ENCODE measurements around the gene IL32.

- TF ChIP-seq EZH2phosphoT487 (IDR thresholded peaks at IDR 0.05; ENCODE audit: unreplicated experiment) (no peak), EZH2 (IDR thresholded peaks at IDR 0.05; ENCODE audit: low read depth, unreplicated experiment) (no peak), CTCF (conservative IDR thresholded peaks at IDR 0.05; ENCODE audit: low read depth in 2 of 2) (0 out of 4 replicates have a peak, but pooled peaks of 1 of the 2 experiments have one; percentile 3), POLR2AphosphoS5 (IDR thresholded peaks at IDR 0.05; ENCODE audit: low read depth) (peak; percentile 85), REST (IDR thresholded peaks at IDR 0.05; ENCODE audit: unreplicated experiment) (peak; percentile 7), CREB1 (CRISPR knock-in tag; IDR thresholded peaks at IDR 0.05; ENCODE audit: low read depth) (0 out of 2 replicates have a peak, but pooled peaks have one; percentile 22), NANOG (IDR thresholded peaks at IDR 0.05; ENCODE audit: borderline replicate concordance) (no peak), JUNB (IDR thresholded peaks at IDR 0.05; ENCODE audit: unreplicated experiment) (no peak)
- TF ChIP-seq, protein P1, sequence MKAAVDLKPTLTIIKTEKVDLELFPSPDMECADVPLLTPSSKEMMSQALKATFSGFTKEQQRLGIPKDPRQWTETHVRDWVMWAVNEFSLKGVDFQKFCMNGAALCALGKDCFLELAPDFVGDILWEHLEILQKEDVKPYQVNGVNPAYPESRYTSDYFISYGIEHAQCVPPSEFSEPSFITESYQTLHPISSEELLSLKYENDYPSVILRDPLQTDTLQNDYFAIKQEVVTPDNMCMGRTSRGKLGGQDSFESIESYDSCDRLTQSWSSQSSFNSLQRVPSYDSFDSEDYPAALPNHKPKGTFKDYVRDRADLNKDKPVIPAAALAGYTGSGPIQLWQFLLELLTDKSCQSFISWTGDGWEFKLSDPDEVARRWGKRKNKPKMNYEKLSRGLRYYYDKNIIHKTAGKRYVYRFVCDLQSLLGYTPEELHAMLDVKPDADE (IDR thresholded peaks at IDR 0.05) = peak; percentile 75
Observed at GRCh38 chr16:3098459-3099394, 33.3 kb downstream of the IL32 start, which contains the start of gene ZSCAN10.

Data from GM23338 (cell line).